ENCODE measurements around the gene SFTA2.
A peak's percentile ranks its signal among the peaks of the same experiment; 100 is the strongest.

The SFTA2 gene

GRCh38 chr6:30881392-30882203 is 50.4 kb downstream of the SFTA2 start:
- Mint-ChIP-seq H3K36me3 (ENCODE audit: low read depth) (no peaks in the 10 kb centered on the region), H3K9me3 (no peaks in the 10 kb centered on the region), H3K27ac (peak overlapping the region; percentile 33), H3K4me3 (peak overlapping the region; percentile 82), H3K27me3 (ENCODE audit: low read depth, poor library complexity) (peaks cover 20% of the 10 kb centered on the region), H3K4me1 (peaks cover 82% of the 10 kb centered on the region)
- DNase-seq: no peak
- TF ChIP-seq CTCF (IDR thresholded peaks at IDR 0.05): no peak

Measured in nephron progenitor cell (in vitro differentiated cells).